ENCODE measurements around the gene OR8B12. TPM values are rescaled to one million over a fixed set of nuclear protein-coding genes. Genes with fewer than 3 reads are reported as not detected.
A peak's percentile ranks its signal among the peaks of the same experiment; 100 is the strongest.

The OR8B12 gene
- not detected for total RNA-seq (ENCODE audit: unreplicated experiment)
- long read RNA-seq, result 0 reads

GRCh38 chr11:124543554-124543953 lies at the start of gene OR8B12:
TSS of gene OR8B12 (minus strand) at chr11:124543654. CDS start at chr11:124543654, 0 bp downstream.
- no peak for DNase-seq (ENCODE audit: low spot score)
- Mint-ChIP-seq H3K27me3 (ENCODE audit: unreplicated experiment) (no peaks in the 10 kb centered on the region), H3K4me1 (ENCODE audit: unreplicated experiment) (peaks cover 9% of the 10 kb centered on the region), H3K4me3 (ENCODE audit: unreplicated experiment) (no peak within 1 kb of the TSS), H3K9me3 (ENCODE audit: unreplicated experiment) (no peaks in the 10 kb centered on the region), H3K27ac (ENCODE audit: unreplicated experiment) (no peak within 1 kb of the TSS), H3K36me3 (ENCODE audit: low read depth, unreplicated experiment) (no peaks in the 10 kb centered on the region)
- TF ChIP-seq CTCF (IDR thresholded peaks at IDR 0.05; ENCODE audit: unreplicated experiment), result no peak

GRCh38 chr11:124592627-124593026 lies 49.2 kb upstream of the OR8B12 start:
- DNase-seq (ENCODE audit: low spot score), result no peak
- no peak overlapping the region for H3K4me3 Mint-ChIP-seq (ENCODE audit: unreplicated experiment)
- no peak overlapping the region for H3K27ac Mint-ChIP-seq (ENCODE audit: unreplicated experiment)
- peaks cover 10% of the 10 kb centered on the region for H3K4me1 Mint-ChIP-seq (ENCODE audit: unreplicated experiment)
- H3K9me3 Mint-ChIP-seq (ENCODE audit: unreplicated experiment), result no peaks in the 10 kb centered on the region
- TF ChIP-seq CTCF (IDR thresholded peaks at IDR 0.05; ENCODE audit: unreplicated experiment), result no peak
- H3K27me3 Mint-ChIP-seq (ENCODE audit: unreplicated experiment), result no peaks in the 10 kb centered on the region
- no peaks in the 10 kb centered on the region for H3K36me3 Mint-ChIP-seq (ENCODE audit: low read depth, unreplicated experiment)

DNA sequence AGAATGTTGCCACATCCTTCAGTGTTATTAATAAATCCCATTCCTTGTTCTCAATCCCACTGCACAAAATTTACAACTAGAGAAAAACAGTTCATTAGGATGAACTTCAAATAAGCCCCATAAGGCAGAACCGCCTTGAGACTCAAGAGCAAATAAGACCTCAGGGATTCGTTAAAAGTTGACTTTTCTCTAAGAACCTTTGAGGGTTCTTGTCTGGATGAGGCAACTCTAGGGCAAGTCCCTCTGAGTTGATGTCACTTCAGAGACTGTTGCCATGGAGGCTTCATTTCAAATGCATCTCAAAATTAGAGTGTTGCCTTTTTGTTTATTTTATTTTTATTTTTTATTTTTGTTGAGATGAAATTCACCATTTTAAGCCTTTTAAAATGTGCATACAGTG lies 48.0 kb upstream of the OR8B12 start:
- Mint-ChIP-seq H3K4me3 (ENCODE audit: unreplicated experiment) (no peak overlapping the region), H3K27me3 (ENCODE audit: unreplicated experiment) (no peaks in the 10 kb centered on the region), H3K9me3 (ENCODE audit: unreplicated experiment) (no peaks in the 10 kb centered on the region), H3K27ac (ENCODE audit: unreplicated experiment) (no peak overlapping the region), H3K36me3 (ENCODE audit: low read depth, unreplicated experiment) (no peaks in the 10 kb centered on the region), H3K4me1 (ENCODE audit: unreplicated experiment) (peaks cover 10% of the 10 kb centered on the region)
- no peak for TF ChIP-seq CTCF (IDR thresholded peaks at IDR 0.05; ENCODE audit: unreplicated experiment)
- DNase-seq (ENCODE audit: low spot score), result no peak

DNA sequence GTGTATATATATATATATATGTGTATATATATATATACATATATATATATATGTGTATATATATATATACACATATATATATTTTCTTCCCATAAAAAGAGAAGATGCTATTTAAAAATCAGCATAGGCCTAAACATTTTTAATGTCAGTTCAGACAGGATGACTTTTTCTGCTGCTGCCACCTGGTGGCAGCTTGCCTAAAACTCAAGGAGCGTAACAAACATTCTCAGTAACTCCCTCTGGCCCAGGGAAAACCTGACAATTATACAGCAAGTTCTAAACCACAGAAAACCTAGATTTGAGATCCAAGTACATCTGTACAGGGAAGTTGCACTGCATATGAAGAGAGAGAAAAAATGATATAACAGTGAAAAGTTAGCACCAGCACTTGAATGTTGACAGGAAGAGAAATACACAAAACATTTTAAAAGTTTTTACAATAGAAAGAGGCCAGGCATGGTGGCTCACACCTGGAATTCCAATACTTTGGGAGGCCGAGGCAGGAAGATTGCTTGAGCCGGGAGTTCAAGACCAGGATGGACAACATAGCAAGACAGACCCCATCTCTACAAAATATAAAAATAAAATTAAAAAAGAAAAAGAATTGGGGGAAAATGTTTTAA lies 42.9 kb upstream of the OR8B12 start:
- DNase-seq (ENCODE audit: low spot score), result peak; percentile 69
- H3K4me3 Mint-ChIP-seq (ENCODE audit: unreplicated experiment), result no peak overlapping the region
- H3K36me3 Mint-ChIP-seq (ENCODE audit: low read depth, unreplicated experiment), result no peaks in the 10 kb centered on the region
- no peaks in the 10 kb centered on the region for H3K9me3 Mint-ChIP-seq (ENCODE audit: unreplicated experiment)
- no peak overlapping the region for H3K27ac Mint-ChIP-seq (ENCODE audit: unreplicated experiment)
- peaks cover 28% of the 10 kb centered on the region for H3K4me1 Mint-ChIP-seq (ENCODE audit: unreplicated experiment)
- peak; percentile 70 for TF ChIP-seq CTCF (IDR thresholded peaks at IDR 0.05; ENCODE audit: unreplicated experiment)
- H3K27me3 Mint-ChIP-seq (ENCODE audit: unreplicated experiment), result no peaks in the 10 kb centered on the region

DNA sequence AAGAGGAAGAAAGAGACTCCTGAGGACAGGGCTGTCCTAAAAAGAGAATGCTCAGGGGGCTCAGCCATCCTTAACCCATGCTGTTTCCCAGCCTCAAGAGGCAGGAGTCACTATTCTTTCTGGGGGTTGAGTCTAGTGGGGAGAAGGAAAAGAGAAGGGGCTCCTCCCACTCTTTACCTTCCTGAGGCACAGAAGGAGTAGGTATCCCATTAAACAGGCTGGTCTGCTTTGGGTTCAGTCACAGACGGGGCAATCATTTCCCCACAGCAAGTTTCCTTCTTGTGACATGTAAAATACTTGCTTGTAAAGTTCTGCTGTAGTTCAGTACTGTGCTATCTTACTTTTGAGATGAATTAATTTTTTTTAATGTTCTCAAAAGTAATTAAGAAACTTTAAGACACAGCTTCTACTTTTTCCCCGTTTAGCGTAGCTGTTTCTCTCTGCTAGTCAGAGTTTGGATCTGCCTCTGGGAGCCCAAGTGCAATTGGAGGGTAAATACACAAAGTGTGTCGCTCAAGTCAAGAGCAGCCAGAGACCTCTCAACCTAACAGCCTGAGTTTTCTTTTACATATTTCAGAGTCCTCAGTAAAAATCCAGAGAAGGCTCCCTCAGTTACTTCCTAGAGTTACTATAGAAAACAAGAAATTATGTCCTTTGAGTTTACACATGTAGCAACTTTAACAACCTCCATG lies 41.4 kb upstream of the OR8B12 start:
- H3K27me3 Mint-ChIP-seq (ENCODE audit: unreplicated experiment), result no peaks in the 10 kb centered on the region
- H3K4me1 Mint-ChIP-seq (ENCODE audit: unreplicated experiment), result peaks cover 27% of the 10 kb centered on the region
- H3K4me3 Mint-ChIP-seq (ENCODE audit: unreplicated experiment), result no peak overlapping the region
- TF ChIP-seq CTCF (IDR thresholded peaks at IDR 0.05; ENCODE audit: unreplicated experiment), result no peak
- no peak overlapping the region for H3K27ac Mint-ChIP-seq (ENCODE audit: unreplicated experiment)
- no peak for DNase-seq (ENCODE audit: low spot score)
- no peaks in the 10 kb centered on the region for H3K36me3 Mint-ChIP-seq (ENCODE audit: low read depth, unreplicated experiment)
- no peaks in the 10 kb centered on the region for H3K9me3 Mint-ChIP-seq (ENCODE audit: unreplicated experiment)

Data from endothelial cell (in vitro differentiated cells).